ENCODE results near the gene SCYL2. TPM values are rescaled to one million over a fixed set of nuclear protein-coding genes. Genes with fewer than 3 reads are reported as not detected.
A peak's percentile ranks its signal among the peaks of the same experiment; 100 is the strongest.
"Not testable (repeated sequence)": the region's sequence is repeated elsewhere in the genome, so short reads cannot be mapped to it uniquely, and the experiment has no call there.

SCYL2 gene
- total RNA-seq, 1 donor from 2014 or later, result 48.4 TPM

- Mint-ChIP-seq H3K4me1 (ENCODE audit: unreplicated experiment) (peaks cover 11% of the 10 kb centered on the region), H3K27me3 (ENCODE audit: unreplicated experiment) (no peaks in the 10 kb centered on the region), H3K27ac (ENCODE audit: unreplicated experiment) (no peak overlapping the region), H3K9me3 (ENCODE audit: unreplicated experiment) (no peaks in the 10 kb centered on the region), H3K36me3 (ENCODE audit: unreplicated experiment) (peaks cover 8% of the 10 kb centered on the region), H3K4me3 (ENCODE audit: unreplicated experiment) (no peak overlapping the region)
- DNase-seq (ENCODE audit: extremely low spot score, unreplicated experiment), result no peak
- peak; percentile 21 for TF ChIP-seq CTCF (IDR thresholded peaks at IDR 0.05)
Measured at GRCh38 chr12:100229036-100229635, 37.8 kb upstream of the SCYL2 start.

- H3K36me3 Mint-ChIP-seq (ENCODE audit: unreplicated experiment), result peaks cover 2% of the 10 kb centered on the region
- no peak for DNase-seq (ENCODE audit: extremely low spot score, unreplicated experiment)
- peaks cover 15% of the 10 kb centered on the region for H3K4me1 Mint-ChIP-seq (ENCODE audit: unreplicated experiment)
- no peaks in the 10 kb centered on the region for H3K9me3 Mint-ChIP-seq (ENCODE audit: unreplicated experiment)
- no peak for TF ChIP-seq CTCF (IDR thresholded peaks at IDR 0.05)
- H3K27me3 Mint-ChIP-seq (ENCODE audit: unreplicated experiment), result no peaks in the 10 kb centered on the region
- H3K4me3 Mint-ChIP-seq (ENCODE audit: unreplicated experiment), result no peak overlapping the region
- no peak overlapping the region for H3K27ac Mint-ChIP-seq (ENCODE audit: unreplicated experiment)
Measured at GRCh38 chr12:100229876-100230275, 37.1 kb upstream of the SCYL2 start.

DNA sequence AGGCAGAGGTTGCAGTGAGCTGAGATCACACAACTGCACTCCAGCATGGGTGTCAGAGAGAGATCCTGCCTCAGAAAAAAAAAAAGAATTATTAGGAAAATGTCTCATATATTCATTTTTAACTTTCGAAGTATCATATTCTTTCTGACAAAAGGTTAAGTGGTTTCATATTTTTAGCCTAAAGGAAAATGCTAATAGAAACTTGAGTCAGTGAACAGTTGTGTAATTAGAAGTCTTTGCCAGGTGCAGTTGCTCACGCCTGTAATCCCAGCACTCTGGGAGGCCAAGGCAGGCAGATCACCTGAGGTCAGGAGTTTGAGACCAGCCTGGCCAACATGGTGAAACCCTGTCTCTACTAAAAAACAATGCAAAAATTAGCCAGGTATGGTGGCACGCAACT, 35.1 kb upstream of the SCYL2 start:
- not testable (repeated sequence) for H3K9me3 Mint-ChIP-seq (ENCODE audit: unreplicated experiment); H3K4me3 Mint-ChIP-seq (ENCODE audit: unreplicated experiment); DNase-seq (ENCODE audit: extremely low spot score, unreplicated experiment); H3K27me3 Mint-ChIP-seq (ENCODE audit: unreplicated experiment); H3K36me3 Mint-ChIP-seq (ENCODE audit: unreplicated experiment); H3K27ac Mint-ChIP-seq (ENCODE audit: unreplicated experiment)
- peaks cover 15% of the 10 kb centered on the region for H3K4me1 Mint-ChIP-seq (ENCODE audit: unreplicated experiment)

- no peak for DNase-seq (ENCODE audit: extremely low spot score, unreplicated experiment)
- H3K4me1 Mint-ChIP-seq (ENCODE audit: unreplicated experiment), result peaks cover 15% of the 10 kb centered on the region
- no peaks in the 10 kb centered on the region for H3K9me3 Mint-ChIP-seq (ENCODE audit: unreplicated experiment)
- H3K27ac Mint-ChIP-seq (ENCODE audit: unreplicated experiment), result peak overlapping the region; percentile 13
- H3K27me3 Mint-ChIP-seq (ENCODE audit: unreplicated experiment), result no peaks in the 10 kb centered on the region
- no peaks in the 10 kb centered on the region for H3K36me3 Mint-ChIP-seq (ENCODE audit: unreplicated experiment)
- H3K4me3 Mint-ChIP-seq (ENCODE audit: unreplicated experiment), result no peak overlapping the region
- no peak for TF ChIP-seq CTCF (IDR thresholded peaks at IDR 0.05)
Measured at GRCh38 chr12:100234166-100234565, 32.8 kb upstream of the SCYL2 start.

GRCh38 chr12:100234591-100235304, 32.2 kb upstream of the SCYL2 start:
- H3K36me3 Mint-ChIP-seq (ENCODE audit: unreplicated experiment), result no peaks in the 10 kb centered on the region
- DNase-seq (ENCODE audit: extremely low spot score, unreplicated experiment), result no peak
- peak; percentile 83 for TF ChIP-seq CTCF (IDR thresholded peaks at IDR 0.05)
- H3K4me1 Mint-ChIP-seq (ENCODE audit: unreplicated experiment), result peaks cover 10% of the 10 kb centered on the region
- H3K4me3 Mint-ChIP-seq (ENCODE audit: unreplicated experiment), result no peak overlapping the region
- no peaks in the 10 kb centered on the region for H3K9me3 Mint-ChIP-seq (ENCODE audit: unreplicated experiment)
- no peak overlapping the region for H3K27ac Mint-ChIP-seq (ENCODE audit: unreplicated experiment)
- H3K27me3 Mint-ChIP-seq (ENCODE audit: unreplicated experiment), result no peaks in the 10 kb centered on the region

Measured in osteocyte (in vitro differentiated cells).